ENCODE data around the gene HOXB9.
A peak's percentile ranks its signal among the peaks of the same experiment; 100 is the strongest.

GRCh38 chr17:48597778-48598631 lies 28.2 kb downstream of the HOXB9 start:
- TF ChIP-seq POLR2AphosphoS5 (IDR thresholded peaks at IDR 0.05; ENCODE audit: low read depth, low read length) = peak; percentile 94
- no peak for TF ChIP-seq CTCF (IDR thresholded peaks at IDR 0.05)

Data from Panc1 (cell line).